ENCODE measurements around the gene SLC7A8.

DNA sequence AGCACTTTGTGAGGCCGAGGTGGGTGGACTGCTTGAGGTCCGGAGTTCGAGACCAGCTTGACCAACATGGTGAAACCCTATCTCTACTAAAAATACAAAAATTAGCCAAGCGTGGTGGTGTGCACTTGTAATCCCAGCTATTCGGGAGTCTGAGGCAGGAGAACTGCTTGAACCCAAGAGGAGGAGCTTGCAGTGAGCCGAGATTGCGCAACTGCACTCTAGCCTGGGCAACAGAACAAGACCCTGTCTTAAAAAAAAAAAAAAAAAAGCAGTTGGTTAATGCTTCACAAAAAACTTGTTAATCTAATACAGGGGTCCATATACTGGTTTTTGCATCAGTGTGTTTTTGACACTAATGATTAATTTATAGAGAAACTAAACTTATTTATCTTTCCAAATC, 18.5 kb upstream of the SLC7A8 start:
- TF ChIP-seq EZH2 (IDR thresholded peaks at IDR 0.05; ENCODE audit: low read depth, unreplicated experiment) = no peak
- TF ChIP-seq, protein P1, sequence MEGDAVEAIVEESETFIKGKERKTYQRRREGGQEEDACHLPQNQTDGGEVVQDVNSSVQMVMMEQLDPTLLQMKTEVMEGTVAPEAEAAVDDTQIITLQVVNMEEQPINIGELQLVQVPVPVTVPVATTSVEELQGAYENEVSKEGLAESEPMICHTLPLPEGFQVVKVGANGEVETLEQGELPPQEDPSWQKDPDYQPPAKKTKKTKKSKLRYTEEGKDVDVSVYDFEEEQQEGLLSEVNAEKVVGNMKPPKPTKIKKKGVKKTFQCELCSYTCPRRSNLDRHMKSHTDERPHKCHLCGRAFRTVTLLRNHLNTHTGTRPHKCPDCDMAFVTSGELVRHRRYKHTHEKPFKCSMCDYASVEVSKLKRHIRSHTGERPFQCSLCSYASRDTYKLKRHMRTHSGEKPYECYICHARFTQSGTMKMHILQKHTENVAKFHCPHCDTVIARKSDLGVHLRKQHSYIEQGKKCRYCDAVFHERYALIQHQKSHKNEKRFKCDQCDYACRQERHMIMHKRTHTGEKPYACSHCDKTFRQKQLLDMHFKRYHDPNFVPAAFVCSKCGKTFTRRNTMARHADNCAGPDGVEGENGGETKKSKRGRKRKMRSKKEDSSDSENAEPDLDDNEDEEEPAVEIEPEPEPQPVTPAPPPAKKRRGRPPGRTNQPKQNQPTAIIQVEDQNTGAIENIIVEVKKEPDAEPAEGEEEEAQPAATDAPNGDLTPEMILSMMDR (conservative IDR thresholded peaks at IDR 0.05; ENCODE audit: low read depth in 2 of 2) = no peak
- TF ChIP-seq POLR2AphosphoS5 (IDR thresholded peaks at IDR 0.05; ENCODE audit: low read depth) = no peak
